GM19240 (cell line): Measurements from ENCODE around the gene VTI1A.

ENCODE experiments used
- DNase-seq: peaks from one replicate; pipeline ENCODE4 v3.0.0; 2011; ENCODE audit warnings: low spot score; ENCODE audit not compliant: insufficient read length

Gene VTI1A

GRCh38 chr10:112827951-112828350, 380.9 kb downstream of the VTI1A start:
- DNase-seq, result no peak

GRCh38 chr10:112831859-112832258, 384.8 kb downstream of the VTI1A start:
- DNase-seq, result no peak

GRCh38 chr10:112832361-112832878, 385.4 kb downstream of the VTI1A start:
- DNase-seq, result no peak

- no peak for DNase-seq
Observed at GRCh38 chr10:112832959-112833358, 385.9 kb downstream of the VTI1A start.

- no peak for DNase-seq
Observed at GRCh38 chr10:112834751-112835181, 387.8 kb downstream of the VTI1A start.

GRCh38 chr10:112835217-112835715, 388.3 kb downstream of the VTI1A start:
- no peak for DNase-seq

- no peak for DNase-seq
Observed at GRCh38 chr10:112835944-112836451, 389.0 kb downstream of the VTI1A start.

GRCh38 chr10:112838784-112839481, 391.9 kb downstream of the VTI1A start:
- DNase-seq, result no peak

GRCh38 chr10:112839928-112840654, 393.1 kb downstream of the VTI1A start:
- DNase-seq, result no peak

- DNase-seq, result no peak
Observed at GRCh38 chr10:112841549-112841948, 394.5 kb downstream of the VTI1A start.

- DNase-seq, result peak; percentile 21
Observed at GRCh38 chr10:112842832-112843360, 395.9 kb downstream of the VTI1A start.

- DNase-seq, result no peak
Observed at GRCh38 chr10:112843623-112844022, 396.6 kb downstream of the VTI1A start.

- no peak for DNase-seq
Observed at GRCh38 chr10:112844681-112845544, 397.9 kb downstream of the VTI1A start.

- no peak for DNase-seq
Observed at GRCh38 chr10:112847778-112848177, 400.8 kb downstream of the VTI1A start.

GRCh38 chr10:112848228-112848627, 401.2 kb downstream of the VTI1A start:
- DNase-seq, result no peak

- DNase-seq, result no peak
Observed at GRCh38 chr10:112848868-112849430, 401.9 kb downstream of the VTI1A start.

GRCh38 chr10:112849546-112849945, 402.5 kb downstream of the VTI1A start:
- DNase-seq, result no peak

- no peak for DNase-seq
Observed at GRCh38 chr10:112851181-112851580, 404.2 kb downstream of the VTI1A start.

- DNase-seq, result no peak
Observed at GRCh38 chr10:112851588-112852211, 404.7 kb downstream of the VTI1A start.

GRCh38 chr10:112852306-112852705, 405.3 kb downstream of the VTI1A start:
- no peak for DNase-seq
